Loucy (cell line): ENCODE measurements around the gene TNFSF13B.

Experiments
- CTCF ChIP-seq: fragments of 200-600 bp; sonication (generic); conservative IDR thresholded peaks from 2 replicates; pipeline ENCODE4 v1.5.1; 2014; ENCODE audit warnings: mild to moderate bottlenecking, antibody characterized with exemption, low read length
- EZH2phosphoT487 ChIP-seq: fragments of 200-600 bp; IDR thresholded peaks from 2 replicates; pipeline ENCODE4 v1.6.1; 2018; ENCODE audit warnings: antibody characterized with exemption, mild to moderate bottlenecking, moderate library complexity, borderline replicate concordance

GRCh38 chr13:108276060-108276459, 6.5 kb downstream of the TNFSF13B start:
- TF ChIP-seq CTCF (no peak), EZH2phosphoT487 (no peak)
